ENCODE data around the gene ATP8B3. TPM values are rescaled to one million over a fixed set of nuclear protein-coding genes. Genes with fewer than 3 reads are reported as not detected.
A peak's percentile ranks its signal among the peaks of the same experiment; 100 is the strongest.

The ATP8B3 gene
- total and polyA plus RNA-seq, 2 of the 13 experiments (the other 11 are each of a cell fraction or from before 2014, with no cell fraction given) = 2.6 to 5.9 TPM

DNA sequence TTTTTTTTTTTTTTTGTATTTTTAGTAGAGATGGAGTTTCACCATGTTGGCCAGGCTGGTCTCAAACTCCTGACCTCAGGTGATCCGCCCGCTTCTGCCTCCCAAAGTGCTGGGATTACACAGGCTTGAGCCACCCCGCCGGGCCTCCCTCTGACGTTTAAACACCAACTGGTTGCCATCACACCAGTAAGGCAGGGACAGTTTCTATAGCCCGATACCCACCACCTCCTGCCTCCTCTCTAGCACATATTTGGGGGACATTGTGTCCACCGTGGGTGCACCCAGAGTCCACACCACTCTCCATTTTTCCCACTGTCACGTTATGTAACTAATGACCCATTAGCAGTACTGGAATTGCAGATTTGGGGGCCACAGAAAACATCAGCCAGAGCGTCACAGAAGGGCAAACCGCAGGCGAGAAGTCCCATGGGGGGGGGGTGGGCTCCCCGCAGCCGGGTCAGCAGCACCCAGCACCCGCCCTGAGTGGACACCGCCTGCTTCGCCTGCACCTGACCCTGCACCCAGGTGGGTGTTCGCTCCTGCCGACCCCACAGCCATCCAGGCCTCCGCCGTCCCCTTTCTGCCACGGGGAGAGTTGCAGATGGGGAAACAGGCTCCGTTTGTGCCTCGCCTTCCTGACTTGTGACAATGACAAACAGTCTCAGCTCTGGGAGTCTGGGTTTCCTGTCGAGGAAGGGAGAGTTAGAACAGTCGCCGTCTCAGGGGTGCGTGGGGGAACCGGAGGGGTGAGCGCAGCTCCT lies 55.2 kb downstream of the ATP8B3 start:
- Histone ChIP-seq H3K27me3 (ENCODE audit: control insufficient read depth in 1 of 2, insufficient read depth in 2 of 2, low read length in 2 of 2) (peaks cover 17 to 77% of the 10 kb centered on the region in 2 experiments), H3K4me3 (replicated peaks in 1 of 3; ENCODE audit: insufficient read depth in 1 of 3, low read depth in 2 of 3, low read length in 3 of 3) (no peak overlapping the region), H3K4me1 (ENCODE audit: insufficient read depth, low read length) (no peaks in the 10 kb centered on the region), H2AFZ (ENCODE audit: low read length) (no peak overlapping the region), H3K27ac (ENCODE audit: extremely low read length, insufficient read depth, low read length) (no peak overlapping the region), H3K9me3 (ENCODE audit: low read length) (no peaks in the 10 kb centered on the region), H4K20me1 (ENCODE audit: insufficient read depth, low read length) (0 out of 2 replicates have a peak, but pooled peaks cover 2% of the 10 kb centered on the region), H3K36me3 (replicated peaks in 1 of 2; ENCODE audit: control insufficient read depth in 1 of 2, insufficient read depth in 2 of 2, low read length in 2 of 2) (no peaks in the 10 kb centered on the region), H3K9ac (ENCODE audit: insufficient read depth, low read depth, low read length) (no peak overlapping the region), H3K4me2 (ENCODE audit: low read depth, low read length) (no peak overlapping the region), H3K79me2 (ENCODE audit: insufficient read depth, low read length) (no peaks in the 10 kb centered on the region)
- FAIRE-seq = no peak
- intact Hi-C loops (cut with micrococcal nuclease; ENCODE audit: unreplicated experiment) = no loop called here
- CTCF ChIA-PET (ENCODE audit: low intra/inter-chr PET ratio, low total read pairs) = no interaction called here
- no peak for ATAC-seq
- TF ChIP-seq EZH2 (conservative IDR thresholded peaks at IDR 0.05; ENCODE audit: low read depth, low read length) (peak; percentile 30; the same call in 1 of the 2 replicates), ZBTB20 (CRISPR knock-in tag; IDR thresholded peaks at IDR 0.05; ENCODE audit: borderline replicate concordance, low read depth) (no peak), GZF1 (CRISPR knock-in tag; IDR thresholded peaks at IDR 0.05) (no peak)
- TF ChIP-seq, protein P1, sequence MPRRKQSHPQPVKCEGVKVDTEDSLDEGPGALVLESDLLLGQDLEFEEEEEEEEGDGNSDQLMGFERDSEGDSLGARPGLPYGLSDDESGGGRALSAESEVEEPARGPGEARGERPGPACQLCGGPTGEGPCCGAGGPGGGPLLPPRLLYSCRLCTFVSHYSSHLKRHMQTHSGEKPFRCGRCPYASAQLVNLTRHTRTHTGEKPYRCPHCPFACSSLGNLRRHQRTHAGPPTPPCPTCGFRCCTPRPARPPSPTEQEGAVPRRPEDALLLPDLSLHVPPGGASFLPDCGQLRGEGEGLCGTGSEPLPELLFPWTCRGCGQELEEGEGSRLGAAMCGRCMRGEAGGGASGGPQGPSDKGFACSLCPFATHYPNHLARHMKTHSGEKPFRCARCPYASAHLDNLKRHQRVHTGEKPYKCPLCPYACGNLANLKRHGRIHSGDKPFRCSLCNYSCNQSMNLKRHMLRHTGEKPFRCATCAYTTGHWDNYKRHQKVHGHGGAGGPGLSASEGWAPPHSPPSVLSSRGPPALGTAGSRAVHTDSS (CRISPR knock-in tag; conservative IDR thresholded peaks at IDR 0.05) = no peak
- WGBS (ENCODE audit: low lambda C conversion rate) = 13% methylated on average over 13 of the region's 29 CpGs
- in situ Hi-C loops (cut with HindIII; ENCODE audit: extremely low pct_ligation_motif_present, low pct_unique_long_range_greater_than_20kb) = no loop called here
- no peak for DNase-seq (ENCODE audit: low spot score)
- no TSS peak for BruUV-seq (replicated peaks)
- POLR2A ChIA-PET = no interaction called here

DNA sequence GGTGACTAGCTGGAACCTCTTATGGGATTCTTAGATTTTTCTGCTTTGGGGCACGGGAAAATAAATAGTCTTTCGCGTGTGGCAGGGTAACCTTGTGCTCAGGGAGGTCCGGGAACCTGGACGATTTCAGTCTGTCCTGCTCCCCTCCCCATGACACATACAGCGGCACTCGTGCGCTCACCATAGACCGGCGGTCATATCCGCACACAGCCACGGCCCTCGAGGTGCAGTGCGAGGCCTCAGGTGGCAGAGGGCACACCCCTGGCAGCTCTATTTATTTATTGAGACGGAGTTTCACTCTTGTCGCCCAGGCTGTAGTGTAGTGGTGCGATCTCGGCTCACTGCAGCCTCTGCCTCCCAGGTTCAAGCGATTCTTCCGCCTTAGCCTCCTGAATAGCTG lies 55.8 kb downstream of the ATP8B3 start:
- Histone ChIP-seq H3K79me2 (ENCODE audit: insufficient read depth, low read length) (no peaks in the 10 kb centered on the region), H3K27me3 (ENCODE audit: control insufficient read depth in 1 of 2, insufficient read depth in 2 of 2, low read length in 2 of 2) (peaks cover 16 to 77% of the 10 kb centered on the region in 2 experiments), H4K20me1 (ENCODE audit: insufficient read depth, low read length) (no peaks in the 10 kb centered on the region; the same call in 1 of the 2 replicates), H2AFZ (ENCODE audit: low read length) (no peak overlapping the region), H3K9me3 (ENCODE audit: low read length) (no peaks in the 10 kb centered on the region), H3K27ac (ENCODE audit: extremely low read length, insufficient read depth, low read length) (no peak overlapping the region), H3K4me3 (replicated peaks in 1 of 3; ENCODE audit: insufficient read depth in 1 of 3, low read depth in 2 of 3, low read length in 3 of 3) (no peak overlapping the region), H3K4me1 (ENCODE audit: insufficient read depth, low read length) (no peaks in the 10 kb centered on the region), H3K4me2 (ENCODE audit: low read depth, low read length) (no peak overlapping the region), H3K9ac (ENCODE audit: insufficient read depth, low read depth, low read length) (no peak overlapping the region), H3K36me3 (replicated peaks in 1 of 2; ENCODE audit: control insufficient read depth in 1 of 2, insufficient read depth in 2 of 2, low read length in 2 of 2) (no peaks in the 10 kb centered on the region)
- FAIRE-seq (no peak), ATAC-seq (no peak), DNase-seq (ENCODE audit: low spot score) (no peak)
- in situ Hi-C loops (cut with HindIII; ENCODE audit: extremely low pct_ligation_motif_present, low pct_unique_long_range_greater_than_20kb) = no loop called here
- no TSS peak for BruUV-seq (replicated peaks)
- intact Hi-C loops (cut with micrococcal nuclease; ENCODE audit: unreplicated experiment) = no loop called here
- CTCF ChIA-PET (ENCODE audit: low intra/inter-chr PET ratio, low total read pairs) = no interaction called here
- POLR2A ChIA-PET = no interaction called here
- no peak for TF ChIP-seq ZNF329 (CRISPR knock-in tag; IDR thresholded peaks at IDR 0.05; ENCODE audit: low read depth)
- no peak for TF ChIP-seq ZMAT3 (CRISPR knock-in tag; conservative IDR thresholded peaks at IDR 0.05)
- TF ChIP-seq, protein P2, sequence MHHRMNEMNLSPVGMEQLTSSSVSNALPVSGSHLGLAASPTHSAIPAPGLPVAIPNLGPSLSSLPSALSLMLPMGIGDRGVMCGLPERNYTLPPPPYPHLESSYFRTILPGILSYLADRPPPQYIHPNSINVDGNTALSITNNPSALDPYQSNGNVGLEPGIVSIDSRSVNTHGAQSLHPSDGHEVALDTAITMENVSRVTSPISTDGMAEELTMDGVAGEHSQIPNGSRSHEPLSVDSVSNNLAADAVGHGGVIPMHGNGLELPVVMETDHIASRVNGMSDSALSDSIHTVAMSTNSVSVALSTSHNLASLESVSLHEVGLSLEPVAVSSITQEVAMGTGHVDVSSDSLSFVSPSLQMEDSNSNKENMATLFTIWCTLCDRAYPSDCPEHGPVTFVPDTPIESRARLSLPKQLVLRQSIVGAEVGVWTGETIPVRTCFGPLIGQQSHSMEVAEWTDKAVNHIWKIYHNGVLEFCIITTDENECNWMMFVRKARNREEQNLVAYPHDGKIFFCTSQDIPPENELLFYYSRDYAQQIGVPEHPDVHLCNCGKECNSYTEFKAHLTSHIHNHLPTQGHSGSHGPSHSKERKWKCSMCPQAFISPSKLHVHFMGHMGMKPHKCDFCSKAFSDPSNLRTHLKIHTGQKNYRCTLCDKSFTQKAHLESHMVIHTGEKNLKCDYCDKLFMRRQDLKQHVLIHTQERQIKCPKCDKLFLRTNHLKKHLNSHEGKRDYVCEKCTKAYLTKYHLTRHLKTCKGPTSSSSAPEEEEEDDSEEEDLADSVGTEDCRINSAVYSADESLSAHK (CRISPR knock-in tag; IDR thresholded peaks at IDR 0.05; ENCODE audit: borderline replicate concordance) = no peak
- TF ChIP-seq ZNF138 (CRISPR knock-in tag; IDR thresholded peaks at IDR 0.05; ENCODE audit: low read depth) = no peak
- TF ChIP-seq SP5 (CRISPR knock-in tag; IDR thresholded peaks at IDR 0.05; ENCODE audit: borderline replicate concordance, low read depth) = no peak
- TF ChIP-seq U2AF2 (IDR thresholded peaks at IDR 0.05; ENCODE audit: low read depth, low read length) = no peak
- TF ChIP-seq ZNF747 (CRISPR knock-in tag; IDR thresholded peaks at IDR 0.05; ENCODE audit: borderline replicate concordance) = no peak
- TF ChIP-seq TGIF2 (CRISPR knock-in tag; IDR thresholded peaks at IDR 0.05) = no peak
- 24% methylated on average over 7 of the region's 20 CpGs for WGBS (ENCODE audit: low lambda C conversion rate)
